ENCODE results near the gene ANKS1B.

The ANKS1B gene

DNA sequence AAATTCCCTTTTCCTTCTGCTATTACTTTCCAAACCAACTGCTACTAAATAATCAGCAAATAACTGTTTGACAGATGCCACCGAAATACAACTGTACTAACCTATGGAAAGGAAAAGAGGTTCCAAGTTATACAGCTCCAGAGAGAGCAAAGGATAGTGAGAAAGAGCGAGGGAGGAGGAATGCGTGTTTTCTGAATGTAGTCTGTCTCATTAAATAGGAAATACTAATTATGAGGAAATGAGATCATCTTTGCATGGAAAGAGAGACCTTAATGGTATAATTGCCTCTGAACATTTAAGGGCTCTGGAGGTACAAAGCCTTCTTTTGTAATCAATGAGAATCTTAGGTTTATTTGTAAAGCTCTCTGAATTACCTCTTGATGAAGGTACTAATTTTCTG is 1144.4 kb downstream of the ANKS1B start:
- no peak for TF ChIP-seq CTCF (IDR thresholded peaks at IDR 0.05)

- peak; percentile 37; the same call in 1 of the 2 replicates for TF ChIP-seq CTCF (IDR thresholded peaks at IDR 0.05)
These were observed 1146.5 kb downstream of the ANKS1B start for GRCh38 chr12:98838231-98838647.

GRCh38 chr12:98830657-98831056 is 1154.1 kb downstream of the ANKS1B start:
- TF ChIP-seq CTCF (IDR thresholded peaks at IDR 0.05), result no peak

DNA sequence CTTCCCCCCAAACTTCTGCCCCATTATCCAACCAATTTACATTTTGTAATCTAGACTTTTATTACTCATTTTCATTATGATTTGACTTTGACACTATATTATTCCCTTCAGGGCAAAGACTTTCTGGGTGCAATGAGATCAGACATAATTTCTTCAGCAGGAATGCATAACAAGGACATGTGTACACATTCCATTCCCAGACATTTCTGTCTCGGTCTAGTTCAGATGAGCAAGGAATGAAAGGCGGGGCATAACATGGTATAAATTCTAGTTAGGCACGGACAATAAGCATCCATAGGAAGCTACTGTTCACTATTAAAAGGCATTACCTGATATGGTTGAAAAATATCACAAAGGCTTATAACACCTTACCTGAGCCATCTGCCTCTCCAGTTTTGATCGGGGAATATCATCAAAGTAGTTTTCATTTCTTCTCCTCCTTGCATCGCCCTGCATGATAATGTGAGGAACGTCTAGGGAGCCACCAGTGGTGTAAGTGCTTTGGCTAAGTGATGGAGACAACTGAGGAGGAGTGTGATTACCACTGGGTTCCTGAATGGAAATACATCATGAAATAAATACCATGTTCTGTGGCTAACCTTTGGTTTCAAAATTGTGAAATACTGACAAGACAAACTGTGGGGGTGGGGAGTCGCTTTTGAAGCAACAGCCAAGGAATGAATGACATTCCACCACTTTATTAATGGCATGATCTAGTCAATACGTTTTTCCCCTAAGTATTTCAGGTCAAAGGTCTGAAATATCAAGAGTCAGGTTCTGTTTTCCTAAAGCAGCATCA is 1155.7 kb downstream of the ANKS1B start:
- no peak for TF ChIP-seq CTCF (IDR thresholded peaks at IDR 0.05)

- TF ChIP-seq CTCF (IDR thresholded peaks at IDR 0.05), result no peak
These were observed 1161.7 kb downstream of the ANKS1B start for GRCh38 chr12:98823012-98823411.

DNA sequence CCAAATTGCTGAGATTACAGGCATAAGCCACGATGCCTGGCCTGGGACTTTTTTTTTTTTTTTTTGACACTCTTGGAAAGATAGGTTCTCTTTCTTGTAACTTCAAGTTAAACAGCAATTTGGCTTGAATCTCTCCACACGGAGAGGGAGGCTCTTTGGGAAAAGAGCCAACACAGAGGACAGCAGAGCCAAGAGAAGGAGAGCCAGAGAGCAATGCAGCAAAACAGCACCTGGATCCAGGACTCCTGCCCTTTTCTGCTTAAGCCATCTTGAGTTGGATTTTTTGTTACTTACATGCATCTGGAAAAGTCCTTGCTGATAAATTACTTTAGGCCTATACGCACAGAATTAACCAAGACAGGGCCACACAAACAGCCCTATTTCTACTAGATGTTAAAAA is 1162.9 kb downstream of the ANKS1B start:
- TF ChIP-seq CTCF (IDR thresholded peaks at IDR 0.05), result no peak

DNA sequence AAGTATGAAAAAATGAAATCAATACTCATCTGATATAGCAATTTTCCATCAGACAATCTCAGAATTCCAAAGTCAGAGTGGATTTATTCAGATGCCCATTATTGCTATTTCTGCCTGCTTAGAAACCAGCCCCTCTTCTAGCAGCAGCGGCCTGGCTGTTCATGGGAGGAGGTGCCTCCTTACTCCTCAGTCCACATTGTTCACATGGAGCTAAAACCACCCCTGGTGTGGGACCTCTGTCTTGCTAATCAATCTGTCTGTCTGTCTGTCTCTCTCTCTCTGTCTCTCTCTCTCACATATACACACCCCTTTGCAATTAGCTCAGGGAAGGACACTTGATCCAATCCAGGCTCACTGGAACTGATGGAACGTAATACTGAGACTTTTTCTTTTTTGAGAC is 1163.5 kb downstream of the ANKS1B start:
- no peak for TF ChIP-seq CTCF (IDR thresholded peaks at IDR 0.05)
